HFFc6 (cell line): ENCODE measurements around the gene CD4. TPM values are rescaled to one million over a fixed set of nuclear protein-coding genes. Genes with fewer than 3 reads are reported as not detected.
"Not testable (repeated sequence)": the region's sequence is repeated elsewhere in the genome, so short reads cannot be mapped to it uniquely, and the experiment has no call there.

ENCODE experiments used
- DNase-seq: peaks from one replicate; pipeline ENCODE4 v3.0.0-alpha.2; 2018
- H3K27ac Mint-ChIP-seq: 2 replicates; pipeline ENCODE4 v1.8.0; 2020; ENCODE audit warnings: mild to moderate bottlenecking, mixed read lengths
- H3K27me3 Mint-ChIP-seq: 2 replicates; pipeline ENCODE4 v1.8.0; 2021; ENCODE audit warnings: mild to moderate bottlenecking, moderate library complexity, mixed read lengths; ENCODE audit not compliant: insufficient read depth
- H3K36me3 Mint-ChIP-seq: 2 replicates; pipeline ENCODE4 v1.8.0; 2021; ENCODE audit warnings: low read depth, mixed read lengths
- H3K4me1 Mint-ChIP-seq: 2 replicates; pipeline ENCODE4 v1.8.0; 2020; ENCODE audit warnings: low read depth, mixed read lengths
- H3K4me3 Mint-ChIP-seq: 2 replicates; pipeline ENCODE4 v1.8.0; 2020; ENCODE audit warnings: mild to moderate bottlenecking, moderate library complexity, mixed read lengths
- H3K9me3 Mint-ChIP-seq: 2 replicates; pipeline ENCODE4 v1.8.0; 2020; ENCODE audit warnings: mild to moderate bottlenecking, mixed read lengths
- CTCF ChIP-seq: fragments of 200-600 bp; sonication (generic); IDR thresholded peaks from 2 replicates; pipeline ENCODE4 v1.5.0; 2021; ENCODE audit warnings: antibody characterized with exemption, mild to moderate bottlenecking
- total RNA-seq, 6 experiments: library from RNA; stranded (reverse); fragmentation: NEBNext Ultra II Directional; extraction: Animal tissue kit (Norgen Biotek cat#: 25700); gene quantifications; 2 replicates in 1 of 6; 3 replicates in 5 of 6; pipeline ENCODE4 v1.2.3, GENCODE V29; 2021

CD4 gene
- total RNA-seq, 6 experiments from 2014 or later = 0.11 to 0.25 (median 0.11) TPM; not detected in 3

GRCh38 chr12:6867413-6868210, 78.3 kb downstream of the CD4 start, which contains the start of gene TPI1:
TPI1 (plus strand) TSS chr12:6867531; CDS start chr12:6867567, 36 bp downstream.
- Mint-ChIP-seq H3K36me3 (peaks cover 62% of the 10 kb centered on the region), H3K27ac (peak within 1 kb of the TSS; percentile 90), H3K9me3 (no peaks in the 10 kb centered on the region), H3K4me3 (peak within 1 kb of the TSS; percentile 97), H3K27me3 (peaks cover 17% of the 10 kb centered on the region), H3K4me1 (peaks cover 54% of the 10 kb centered on the region)
- peak; percentile 48 for TF ChIP-seq CTCF
- DNase-seq = peak; percentile 79

GRCh38 chr12:6868211-6869048, 79.1 kb downstream of the CD4 start:
- Mint-ChIP-seq H3K36me3 (peaks cover 58% of the 10 kb centered on the region), H3K4me1 (peaks cover 49% of the 10 kb centered on the region)

GRCh38 chr12:6869049-6870021, 80.0 kb downstream of the CD4 start:
- peak; percentile 96 for TF ChIP-seq CTCF
- Mint-ChIP-seq H3K27me3 (peaks cover 14% of the 10 kb centered on the region), H3K36me3 (peaks cover 54% of the 10 kb centered on the region), H3K9me3 (no peaks in the 10 kb centered on the region), H3K27ac (peak overlapping the region; percentile 85), H3K4me1 (peaks cover 53% of the 10 kb centered on the region), H3K4me3 (peak overlapping the region; percentile 97)
- peak; percentile 50 for DNase-seq

More at GRCh38 chr12:6868211-6869048, 79.1 kb downstream of the CD4 start:
- peaks cover 17% of the 10 kb centered on the region for H3K27me3 Mint-ChIP-seq
- peak overlapping the region; percentile 97 for H3K4me3 Mint-ChIP-seq
- peak overlapping the region; percentile 85 for H3K27ac Mint-ChIP-seq
- peak; percentile 8 for DNase-seq
- TF ChIP-seq CTCF = no peak
- H3K9me3 Mint-ChIP-seq = no peaks in the 10 kb centered on the region

GRCh38 chr12:6870304-6870703, 81.0 kb downstream of the CD4 start:
- peaks cover 14% of the 10 kb centered on the region for H3K27me3 Mint-ChIP-seq
- peak overlapping the region; percentile 97 for H3K4me3 Mint-ChIP-seq
- peaks cover 45% of the 10 kb centered on the region for H3K36me3 Mint-ChIP-seq
- not testable (repeated sequence) for H3K9me3 Mint-ChIP-seq, DNase-seq
- H3K27ac Mint-ChIP-seq = peak overlapping the region; percentile 85
- peaks cover 58% of the 10 kb centered on the region for H3K4me1 Mint-ChIP-seq

Other genes starting within 250 kb of the CD4 start
- 10 to 100 TPM; 25.9 to 35.6 (median 29.2) TPM for gene IFFO1, start 233.5 kb upstream of the CD4 start, total RNA-seq
- gene NOP2, start 221.2 kb upstream of the CD4 start, total RNA-seq = 10 to 100 TPM; 39.5 to 60.5 (median 42.6) TPM
- 100 to 1,000 TPM; 167 to 193 (median 183) TPM for gene CHD4, start 182.1 kb upstream of the CD4 start, total RNA-seq
- gene LPAR5, start 153.6 kb upstream of the CD4 start, total RNA-seq = not detected
- gene ACRBP, start 142.1 kb upstream of the CD4 start, total RNA-seq = not detected
- 10 to 100 TPM; 19.7 to 26.8 (median 21.7) TPM for gene ING4, start 126.4 kb upstream of the CD4 start, total RNA-seq
- gene ZNF384, start 100.2 kb upstream of the CD4 start, total RNA-seq = 10 to 100 TPM; 32.8 to 43.9 (median 41.1) TPM
- 1 to 10 TPM; 2.6 to 4.6 (median 3.8) TPM for gene PIANP, start 88.7 kb upstream of the CD4 start, total RNA-seq
- gene COPS7A, start 65.5 kb upstream of the CD4 start, total RNA-seq = 100 to 1,000 TPM; 103 to 122 (median 108) TPM
- 100 to 1,000 TPM; 273 to 329 (median 298) TPM for gene MLF2, start 36.4 kb upstream of the CD4 start, total RNA-seq
- 100 to 1,000 TPM; 423 to 607 (median 561) TPM for gene PTMS, start 23.2 kb upstream of the CD4 start, total RNA-seq
- gene LAG3, start 17.0 kb upstream of the CD4 start, total RNA-seq = under 1 TPM; 0.15 to 0.64 (median 0.50) TPM
- gene GPR162, start 32.3 kb downstream of the CD4 start, total RNA-seq = 1 to 10 TPM in 5 of 6 experiments, under 1 TPM in 1; 0.78 to 3.1 (median 2.6) TPM
- gene P3H3, start 38.9 kb downstream of the CD4 start, total RNA-seq = 100 to 1,000 TPM in 4 of 6 experiments, 10 to 100 TPM in 2; 94.0 to 109 (median 103) TPM
- gene GNB3, start 51.4 kb downstream of the CD4 start, total RNA-seq = 1 to 10 TPM; 4.3 to 7.2 (median 6.3) TPM
- 10 to 100 TPM; 24.0 to 62.5 (median 56.3) TPM for gene CDCA3, start 61.8 kb downstream of the CD4 start, total RNA-seq
- 100 to 1,000 TPM; 149 to 211 (median 182) TPM for gene USP5, start 62.6 kb downstream of the CD4 start, total RNA-seq
- gene TPI1, start 78.0 kb downstream of the CD4 start, total RNA-seq = 100 to 1,000 TPM; 853 to 931 (median 870) TPM
- 10 to 100 TPM; 12.1 to 13.9 (median 13.0) TPM for gene SPSB2, start 83.8 kb downstream of the CD4 start, total RNA-seq
- gene LRRC23, start 115.3 kb downstream of the CD4 start, total RNA-seq = 1 to 10 TPM; 5.5 to 7.9 (median 6.6) TPM
- gene ENO2, start 125.1 kb downstream of the CD4 start, total RNA-seq = 10 to 100 TPM; 18.9 to 26.9 (median 24.7) TPM
- 100 to 1,000 TPM in 4 of 6 experiments, 10 to 100 TPM in 2; 96.8 to 120 (median 107) TPM for gene ATN1, start 138.4 kb downstream of the CD4 start, total RNA-seq
- not detected for gene RNU7-1, start 154.3 kb downstream of the CD4 start, total RNA-seq
- 100 to 1,000 TPM; 115 to 131 (median 123) TPM for gene C12orf57, start 154.5 kb downstream of the CD4 start, total RNA-seq
- not detected for gene PTPN6, start 161.8 kb downstream of the CD4 start, total RNA-seq
- gene PHB2, start 181.1 kb downstream of the CD4 start, total RNA-seq = 100 to 1,000 TPM; 160 to 198 (median 182) TPM
- gene EMG1, start 181.4 kb downstream of the CD4 start, total RNA-seq = 10 to 100 TPM; 64.9 to 83.7 (median 75.6) TPM
- 10 to 100 TPM; 17.4 to 28.4 (median 21.6) TPM for gene LPCAT3, start 228.9 kb downstream of the CD4 start, total RNA-seq